HG03060 (cell line): Measurements from ENCODE around the gene C1QL4.
"Not testable (repeated sequence)": the region's sequence is repeated elsewhere in the genome, so short reads cannot be mapped to it uniquely, and the experiment has no call there.

ENCODE experiments used
- ATAC-seq: cut with Tn5 transposase; IDR thresholded peaks from one replicate; pipeline ENCODE4 v1.9.1; 2021; ENCODE audit warnings: low read depth, moderate number of reproducible peaks; ENCODE audit not compliant: unreplicated experiment

The C1QL4 gene

GRCh38 chr12:49336645-49337584 lies at the start of gene C1QL4:
C1QL4 (minus strand) TSS chr12:49337188; CDS start chr12:49336477, 711 bp downstream.
- ATAC-seq, result no peak

GRCh38 chr12:49380184-49380583 lies 43.2 kb upstream of the C1QL4 start:
- ATAC-seq, result not testable (repeated sequence)

- no peak for ATAC-seq
Observed at GRCh38 chr12:49377386-49377785, 40.4 kb upstream of the C1QL4 start.

GRCh38 chr12:49375406-49375805 lies 38.4 kb upstream of the C1QL4 start:
- ATAC-seq, result no peak

- no peak for ATAC-seq
Observed at GRCh38 chr12:49370539-49370938, 33.6 kb upstream of the C1QL4 start.

- ATAC-seq, result no peak
Observed at GRCh38 chr12:49369411-49370145, 32.6 kb upstream of the C1QL4 start.

- no peak for ATAC-seq
Observed at GRCh38 chr12:49368240-49368600, 31.2 kb upstream of the C1QL4 start.

- no peak for ATAC-seq
Observed at GRCh38 chr12:49367381-49368239, 30.6 kb upstream of the C1QL4 start, which contains the start of gene SPATS2. SPATS2 (plus strand) TSS chr12:49367462; CDS start chr12:49461013, 93,551 bp downstream.

GRCh38 chr12:49366652-49367380 lies 29.8 kb upstream of the C1QL4 start:
- no peak for ATAC-seq

- ATAC-seq, result no peak
Observed at GRCh38 chr12:49366096-49366651, 29.2 kb upstream of the C1QL4 start.

GRCh38 chr12:49365542-49365941 lies 28.6 kb upstream of the C1QL4 start:
- no peak for ATAC-seq

- no peak for ATAC-seq
Observed at GRCh38 chr12:49364989-49365388, 28.0 kb upstream of the C1QL4 start.

GRCh38 chr12:49362077-49362476 lies 25.1 kb upstream of the C1QL4 start:
- no peak for ATAC-seq

- no peak for ATAC-seq
Observed at GRCh38 chr12:49359671-49360070, 22.7 kb upstream of the C1QL4 start.

GRCh38 chr12:49358483-49359141 lies 21.6 kb upstream of the C1QL4 start:
- no peak for ATAC-seq

GRCh38 chr12:49357103-49357678 lies 20.2 kb upstream of the C1QL4 start:
- no peak for ATAC-seq

- ATAC-seq, result no peak
Observed at GRCh38 chr12:49355913-49356312, 18.9 kb upstream of the C1QL4 start.

GRCh38 chr12:49352351-49352750 lies 15.4 kb upstream of the C1QL4 start:
- no peak for ATAC-seq

GRCh38 chr12:49349266-49349665 lies 12.3 kb upstream of the C1QL4 start:
- no peak for ATAC-seq
